CD14-positive monocyte (primary cell): ENCODE measurements around the gene PKHD1. TPM values are rescaled to one million over a fixed set of nuclear protein-coding genes. Genes with fewer than 3 reads are reported as not detected.

Experiments
- DNase-seq, 3 donors: peaks; one replicate each; pipeline ENCODE4 v3.0.0-alpha.2; 2011 to 2022
- H2AFZ ChIP-seq: 2 replicates; pipeline ENCODE4 v1.6.0; 2012; ENCODE audit warnings: mild to moderate bottlenecking, low read depth, low read length, inconsistent platforms; ENCODE audit not compliant: insufficient read depth, poor library complexity, severe bottlenecking
- H3K27ac ChIP-seq, 2 donors: 1 replicate in 1 of 2; 2 replicates in 1 of 2; pipeline ENCODE4 v1.5.1; 2012 to 2013; ENCODE audit warnings: low read length in 2 of 2, control low read depth in 1 of 2, inconsistent platforms in 1 of 2, low read depth in 1 of 2, mild to moderate bottlenecking in 1 of 2
- H3K27me3 ChIP-seq, 2 donors: one replicate each; pipeline versions ENCODE4 v1.6.0 to v1.6.1; 2011 to 2013; ENCODE audit warnings: low read length in 2 of 2; ENCODE audit not compliant: control insufficient read depth in 2 of 2, insufficient read depth in 2 of 2
- H3K36me3 ChIP-seq, 2 donors: replicated peaks in 1 of 2; 1 replicate in 1 of 2; 2 replicates in 1 of 2; pipeline versions ENCODE4 v1.5.1 to v1.6.1; 2012 to 2013; ENCODE audit warnings: low read length in 2 of 2, control low read depth in 1 of 2, inconsistent platforms in 1 of 2, mild to moderate bottlenecking in 1 of 2; ENCODE audit not compliant: insufficient read depth in 2 of 2, control insufficient read depth in 1 of 2
- H3K4me1 ChIP-seq, 2 donors: 1 replicate in 1 of 2; 2 replicates in 1 of 2; pipeline versions ENCODE4 v1.5.1 to v1.6.1; 2012 to 2013; ENCODE audit warnings: low read length in 2 of 2, control low read depth in 1 of 2, inconsistent platforms in 1 of 2, mild to moderate bottlenecking in 1 of 2, moderate library complexity in 1 of 2; ENCODE audit not compliant: insufficient read depth in 2 of 2, control insufficient read depth in 1 of 2
- H3K4me2 ChIP-seq: replicated peaks from 2 replicates; pipeline ENCODE3; 2012; ENCODE audit warnings: low read length, moderate library complexity, mild to moderate bottlenecking; ENCODE audit not compliant: poor library complexity, severe bottlenecking; ENCODE audit errors: extremely low read depth
- H3K4me3 ChIP-seq, 3 experiments: fragments of 200-600 bp in 1 of 3; sonication (generic) in 1 of 3; replicated peaks in 1 of 3; 1 replicate in 2 of 3; 2 replicates in 1 of 3; pipeline ENCODE4 v1.5.1; 2011 to 2013; ENCODE audit warnings: low read length in 3 of 3, mild to moderate bottlenecking in 3 of 3, control low read depth in 2 of 3, low read depth in 2 of 3, inconsistent platforms in 1 of 3, moderate library complexity in 1 of 3
- H3K79me2 ChIP-seq: 2 replicates; pipeline ENCODE4 v1.6.0; 2012; ENCODE audit warnings: mild to moderate bottlenecking, control low read depth, inconsistent platforms, low read length, moderate library complexity; ENCODE audit not compliant: insufficient read depth
- H3K9ac ChIP-seq: 2 replicates; pipeline ENCODE4 v1.6.0; 2017; ENCODE audit warnings: low read length, mild to moderate bottlenecking; ENCODE audit not compliant: insufficient read depth, poor library complexity, severe bottlenecking
- H3K9me3 ChIP-seq, 2 donors: replicated peaks in 1 of 2; 1 replicate in 1 of 2; 2 replicates in 1 of 2; pipeline versions ENCODE4 v1.5.1 to v1.6.1; 2012 to 2013; ENCODE audit warnings: low read length in 2 of 2, control low read depth in 1 of 2; ENCODE audit not compliant: control insufficient read depth in 1 of 2, insufficient read depth in 1 of 2
- H4K20me1 ChIP-seq: 2 replicates; pipeline ENCODE4 v1.6.0; 2012; ENCODE audit warnings: mild to moderate bottlenecking, low read length, control low read depth, moderate library complexity; ENCODE audit not compliant: insufficient read depth
- H3K27ac Mint-ChIP-seq, 7 donors: one replicate each; pipeline ENCODE4 v1.8.0; 2020; ENCODE audit warnings: mild to moderate bottlenecking in 7 of 7, mixed read lengths in 7 of 7, moderate library complexity in 6 of 7, inconsistent platforms in 2 of 7
- H3K27me3 Mint-ChIP-seq, 3 donors: one replicate each; pipeline ENCODE4 v1.8.0; 2021 to 2022; ENCODE audit warnings: low read depth in 3 of 3, mild to moderate bottlenecking in 3 of 3, mixed read lengths in 3 of 3, moderate library complexity in 3 of 3, inconsistent platforms in 1 of 3
- H3K36me3 Mint-ChIP-seq, 2 donors: one replicate each; pipeline ENCODE4 v1.8.0; 2020; ENCODE audit warnings: mixed read lengths in 2 of 2, inconsistent platforms in 1 of 2, mild to moderate bottlenecking in 1 of 2
- H3K4me1 Mint-ChIP-seq: one replicate; pipeline ENCODE4 v1.8.0; 2020; ENCODE audit warnings: mild to moderate bottlenecking, mixed read lengths
- H3K4me3 Mint-ChIP-seq, 2 donors: one replicate each; pipeline ENCODE4 v1.8.0; 2020; ENCODE audit warnings: mild to moderate bottlenecking in 2 of 2, mixed read lengths in 2 of 2, moderate library complexity in 1 of 2
- H3K9me3 Mint-ChIP-seq, 7 donors: one replicate each; pipeline ENCODE4 v1.8.0; 2020 to 2022; ENCODE audit warnings: mixed read lengths in 7 of 7, mild to moderate bottlenecking in 6 of 7, moderate library complexity in 6 of 7, inconsistent platforms in 2 of 7
- CTCF ChIP-seq: fragments of 200-600 bp; IDR thresholded peaks from one replicate; pipeline ENCODE4 v1.8.0; 2022; ENCODE audit warnings: antibody characterized with exemption, mild to moderate bottlenecking
- whole genome bisulfite sequencing: methylation state at CpG from one replicate; pipeline ENCODE4 v1.1.5; 2013; ENCODE audit warnings: missing lambda C conversion rate; ENCODE audit not compliant: insufficient coverage; 5-methylcytosine and 5-hydroxymethylcytosine counted together
- intact Hi-C, 2 donors: fragments of 100-400 bp; cut with micrococcal nuclease; formaldehyde crosslinking; loops; one replicate each; pipeline versions ENCODE4 v1.15.0 to v1.15.1; 2023
- polyA plus RNA-seq, 3 donors: library from polyadenylated mRNA; depleted of rRNA in 1 of 3; unstranded in 2 of 3; stranded (reverse) in 1 of 3; fragments of 300-500 nt in 2 of 3; fragments of >200 nt in 1 of 3; fragmentation: Illumina TruSeq in 2 of 3; gene quantifications; 1 replicate in 2 of 3; 2 replicates in 1 of 3; pipeline ENCODE4 v1.2.3, GENCODE V29; 2012 to 2021

Gene PKHD1
- polyA plus RNA-seq, 3 donors, result not detected

- no peak for DNase-seq
- H3K4me1 Mint-ChIP-seq, result no peaks in the 10 kb centered on the region
- H3K4me1 ChIP-seq, result no peaks in the 10 kb centered on the region
- no peaks in the 10 kb centered on the region for H3K9me3 Mint-ChIP-seq
- no peaks in the 10 kb centered on the region for H3K36me3 ChIP-seq
- H4K20me1 ChIP-seq, result no peaks in the 10 kb centered on the region
- H3K4me3 Mint-ChIP-seq, result no peak overlapping the region
- H3K79me2 ChIP-seq, result no peaks in the 10 kb centered on the region
- no peaks in the 10 kb centered on the region for H3K36me3 Mint-ChIP-seq
- H3K9me3 ChIP-seq, result no peaks in the 10 kb centered on the region
- no peak overlapping the region for H3K4me3 ChIP-seq
- no peaks in the 10 kb centered on the region for H3K27me3 ChIP-seq
- H3K27ac ChIP-seq, result no peak overlapping the region
- H3K27me3 Mint-ChIP-seq, result peaks cover 0 to 6% (median 4%) of the 10 kb centered on the region in 3 donors
- H3K4me2 ChIP-seq, result no peak overlapping the region
- TF ChIP-seq CTCF, result no peak
- no peak overlapping the region for H2AFZ ChIP-seq
- H3K9ac ChIP-seq, result no peak overlapping the region
- intact Hi-C loops, result no loop called here
- no peak overlapping the region for H3K27ac Mint-ChIP-seq
- 40% methylated on average over 1 of the region's 3 CpGs for WGBS
Measured at GRCh38 chr6:51954681-51955080, 132.7 kb downstream of the PKHD1 start.

GRCh38 chr6:51953246-51953645 lies 134.2 kb downstream of the PKHD1 start:
- Histone ChIP-seq H4K20me1 (no peaks in the 10 kb centered on the region), H3K27ac (no peak overlapping the region), H3K4me1 (no peaks in the 10 kb centered on the region), H3K79me2 (no peaks in the 10 kb centered on the region), H3K4me3 (no peak overlapping the region), H3K4me2 (no peak overlapping the region), H3K27me3 (no peaks in the 10 kb centered on the region), H3K9me3 (no peaks in the 10 kb centered on the region), H2AFZ (no peak overlapping the region), H3K9ac (no peak overlapping the region), H3K36me3 (no peaks in the 10 kb centered on the region)
- H3K4me3 Mint-ChIP-seq, result no peak overlapping the region
- DNase-seq, result no peak
- H3K27ac Mint-ChIP-seq, result no peak overlapping the region
- TF ChIP-seq CTCF, result no peak
- H3K4me1 Mint-ChIP-seq, result no peaks in the 10 kb centered on the region
- intact Hi-C loops, result no loop called here
- no peaks in the 10 kb centered on the region for H3K36me3 Mint-ChIP-seq
- no peaks in the 10 kb centered on the region for H3K9me3 Mint-ChIP-seq
- H3K27me3 Mint-ChIP-seq, result peaks cover 0 to 5% (median 4%) of the 10 kb centered on the region in 3 donors
